NCI-H2196 treated with DMSO at 0.1 percent for 48 hours (cell line): ENCODE data around the gene PTOV1.

Experiments used
- DNase-seq: peaks from one replicate; lab custom pipeline; 2025; ENCODE audit not compliant: unreplicated experiment; lab: John Stamatoyannopoulos, UW

The PTOV1 gene

GRCh38 chr19:49857838-49858087, 6.8 kb downstream of the PTOV1 start:
- DNase-seq = no peak

GRCh38 chr19:49858088-49858985, 7.4 kb downstream of the PTOV1 start:
- no peak for DNase-seq

- no peak for DNase-seq
These were observed 8.8 kb downstream of the PTOV1 start for GRCh38 chr19:49859682-49860335.

- no peak for DNase-seq
These were observed 9.6 kb downstream of the PTOV1 start for GRCh38 chr19:49860336-49861102.

GRCh38 chr19:49861107-49861506, 10.1 kb downstream of the PTOV1 start:
- DNase-seq = no peak

- no peak for DNase-seq
These were observed 10.8 kb downstream of the PTOV1 start for GRCh38 chr19:49861541-49862378.

GRCh38 chr19:49862391-49863253, 11.7 kb downstream of the PTOV1 start:
- no peak for DNase-seq

- DNase-seq = no peak
These were observed 12.4 kb downstream of the PTOV1 start for GRCh38 chr19:49863254-49863934.

- DNase-seq = no peak
These were observed 13.0 kb downstream of the PTOV1 start for GRCh38 chr19:49863935-49864320.

GRCh38 chr19:49864890-49865289, 13.9 kb downstream of the PTOV1 start:
- no peak for DNase-seq

- peak; percentile 97 for DNase-seq
These were observed 16.2 kb downstream of the PTOV1 start, which contains the start of gene PNKP for GRCh38 chr19:49866933-49867782. TSS of gene PNKP (minus strand) at chr19:49867576. CDS start at chr19:49867204, 372 bp downstream.

- no peak for DNase-seq
These were observed 18.1 kb downstream of the PTOV1 start for GRCh38 chr19:49869009-49869483.

GRCh38 chr19:49869484-49870308, 18.7 kb downstream of the PTOV1 start:
- peak; percentile 99 for DNase-seq

GRCh38 chr19:49870309-49870901, 19.4 kb downstream of the PTOV1 start:
- no peak for DNase-seq

GRCh38 chr19:49871349-49871985, 20.5 kb downstream of the PTOV1 start:
- DNase-seq = no peak

- no peak for DNase-seq
These were observed 21.5 kb downstream of the PTOV1 start for GRCh38 chr19:49872245-49873128.
